ENCODE results near the gene TBC1D22A. TPM values are rescaled to one million over a fixed set of nuclear protein-coding genes. Genes with fewer than 3 reads are reported as not detected.

TBC1D22A gene, protein sequence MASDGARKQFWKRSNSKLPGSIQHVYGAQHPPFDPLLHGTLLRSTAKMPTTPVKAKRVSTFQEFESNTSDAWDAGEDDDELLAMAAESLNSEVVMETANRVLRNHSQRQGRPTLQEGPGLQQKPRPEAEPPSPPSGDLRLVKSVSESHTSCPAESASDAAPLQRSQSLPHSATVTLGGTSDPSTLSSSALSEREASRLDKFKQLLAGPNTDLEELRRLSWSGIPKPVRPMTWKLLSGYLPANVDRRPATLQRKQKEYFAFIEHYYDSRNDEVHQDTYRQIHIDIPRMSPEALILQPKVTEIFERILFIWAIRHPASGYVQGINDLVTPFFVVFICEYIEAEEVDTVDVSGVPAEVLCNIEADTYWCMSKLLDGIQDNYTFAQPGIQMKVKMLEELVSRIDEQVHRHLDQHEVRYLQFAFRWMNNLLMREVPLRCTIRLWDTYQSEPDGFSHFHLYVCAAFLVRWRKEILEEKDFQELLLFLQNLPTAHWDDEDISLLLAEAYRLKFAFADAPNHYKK
- total RNA-seq (10 to 100 TPM; 37.5 to 50.1 (median 43.4) TPM), polyA plus RNA-seq (10 to 100 TPM; 18.6 to 25.3 TPM), total RNA-seq (50.6 reads per million, percentile 71 among the genes with 10 or more reads in this experiment)

DNA sequence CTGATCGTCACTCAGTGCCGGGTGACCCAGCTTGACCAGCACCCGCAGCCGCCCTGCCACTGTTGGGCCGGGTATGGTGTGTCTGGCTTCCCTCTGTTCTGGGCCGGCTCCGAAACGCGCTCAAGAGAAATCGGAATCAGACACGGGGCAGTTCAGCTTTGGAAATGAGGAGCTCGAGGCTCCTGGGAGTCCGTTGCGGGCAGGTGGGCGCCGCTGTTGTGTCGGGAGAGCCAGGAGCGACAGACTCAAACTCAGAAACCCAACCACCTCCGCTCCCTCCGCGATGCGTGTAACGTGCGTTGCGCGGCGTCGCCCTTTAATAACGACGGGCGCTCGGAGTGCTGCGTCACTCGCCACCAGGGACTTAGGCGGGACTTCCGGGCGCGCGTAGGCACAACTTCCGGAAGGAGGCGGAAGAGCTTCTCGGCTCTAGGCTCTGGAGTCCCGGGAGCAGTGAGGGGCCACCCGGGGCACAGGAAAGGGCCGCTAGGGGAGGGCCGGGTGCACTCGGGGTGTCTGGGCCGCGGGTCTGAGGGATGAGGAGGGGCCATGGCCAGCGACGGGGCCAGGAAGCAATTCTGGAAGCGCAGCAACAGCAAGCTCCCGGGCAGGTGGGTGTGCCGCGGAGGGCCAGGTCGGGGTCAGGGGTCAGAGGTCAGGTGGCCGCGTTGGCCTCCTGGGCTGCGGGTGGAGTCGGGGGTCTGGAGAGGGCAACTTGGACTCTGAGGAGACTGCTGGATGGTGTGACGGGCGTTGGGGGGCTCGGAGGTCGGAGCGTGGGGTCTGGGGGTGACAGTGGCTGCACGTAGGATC is at the start of gene TBC1D22A:
TBC1D22A (plus strand) TSS at position 413 of the 813 bp plus-strand sequence; CDS start at position 550, 137 bp downstream.
- peaks cover 0 to 12% (median under 1%) of the 10 kb centered on the region in 5 donors for H3K36me3 Mint-ChIP-seq
- intact Hi-C loops (cut with micrococcal nuclease) = loop anchor here (1.0 kb wide), 5 partner anchors 13 to 199 kb away; partner anchors contain the start of gene CERK (in 1 of the 2)
- ATAC-seq = peak; percentile 93

DNA sequence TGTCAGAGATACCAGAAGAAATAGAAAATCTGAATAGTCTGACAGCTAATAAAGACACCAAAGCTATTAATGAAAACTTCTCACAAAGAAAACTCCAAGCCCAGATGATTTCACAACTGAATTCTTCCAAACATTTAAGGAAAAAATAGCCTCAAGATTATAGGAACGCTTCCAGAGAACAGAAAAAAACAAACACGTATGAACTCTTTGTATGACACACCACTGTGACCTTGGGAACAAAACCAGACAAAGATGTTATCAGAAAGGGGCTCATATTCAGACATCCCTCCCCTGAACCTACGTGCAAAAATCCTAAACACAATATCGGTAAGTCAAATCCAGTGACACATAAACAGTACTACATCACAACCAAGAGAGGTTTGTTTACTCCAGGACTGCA is 47.9 kb upstream of the TBC1D22A start:
- H3K4me3 Mint-ChIP-seq = no peak overlapping the region
- peak overlapping the region in 6 of 9 donors; percentile 10 to 79 (median 50) for H3K27ac Mint-ChIP-seq
- ATAC-seq (no peak), DNase-seq (no peak)
- H3K4me1 Mint-ChIP-seq = peaks cover 5 to 17% (median 9%) of the 10 kb centered on the region in 7 donors
- H3K4me3 ChIP-seq (ENCODE audit: low read length) = no peak overlapping the region
- H3K9me3 Mint-ChIP-seq = no peaks in the 10 kb centered on the region
- no peaks in the 10 kb centered on the region for H3K9me3 ChIP-seq (ENCODE audit: control insufficient read depth in 2 of 3, low read length in 3 of 3)
- no peaks in the 10 kb centered on the region for H3K4me1 ChIP-seq (ENCODE audit: control insufficient read depth in 2 of 2, insufficient read depth in 2 of 2, low read length in 2 of 2)
- CTCF ChIA-PET = interaction anchor here (0.6 kb wide), 1 partner anchor 27 kb away, joined by 3 read pairs; no protein-coding TSS in a partner anchor
- no peaks in the 10 kb centered on the region for H3K27me3 ChIP-seq (ENCODE audit: control insufficient read depth in 2 of 2, insufficient read depth in 2 of 2, low read length in 2 of 2)
- POLR2A ChIA-PET = no interaction called here
- peak overlapping the region; percentile 27 for H3K27ac ChIP-seq (ENCODE audit: low read depth, low read length)
- no peaks in the 10 kb centered on the region for H3K27me3 Mint-ChIP-seq
- H3K36me3 Mint-ChIP-seq = peaks cover 5 to 55% (median 26%) of the 10 kb centered on the region in 5 donors
- H3K36me3 ChIP-seq (ENCODE audit: control insufficient read depth in 2 of 3, insufficient read depth in 3 of 3, low read length in 3 of 3) = peaks cover 17 to 78% (median 25%) of the 10 kb centered on the region in 3 experiments
- intact Hi-C loops (cut with micrococcal nuclease) = no loop called here

More for the DNA sequence above, at the start of gene TBC1D22A:
- peak within 1 kb of the TSS; percentile 99 for H3K27ac ChIP-seq (ENCODE audit: low read depth, low read length)
- H3K4me3 ChIP-seq (ENCODE audit: low read length) = peak within 1 kb of the TSS; percentile 99
- Mint-ChIP-seq H3K27me3 (no peaks in the 10 kb centered on the region), H3K27ac (peak within 1 kb of the TSS; percentile 97 to 100 (median 100)), H3K4me1 (peaks cover 46 to 74% (median 63%) of the 10 kb centered on the region in 7 donors), H3K9me3 (peaks cover 0 to 2% (median 0%) of the 10 kb centered on the region in 11 donors), H3K4me3 (peak within 1 kb of the TSS; percentile 97 to 100 (median 99))
- ChIA-PET POLR2A (interaction anchor here (0.9 to 9.4 kb wide), 17 partner anchors 10 to 727 kb away, joined by 3 to 255 read pairs (median 6); partner anchors contain the start of gene CERK), CTCF (interaction anchor here (0.7 to 2.0 kb wide), 10 partner anchors 11 to 199 kb away, joined by 3 to 9 read pairs (median 4); no protein-coding TSS in a partner anchor)
- peaks cover 28 to 31% of the 10 kb centered on the region in 2 donors for H3K4me1 ChIP-seq (ENCODE audit: control insufficient read depth in 2 of 2, insufficient read depth in 2 of 2, low read length in 2 of 2)
- DNase-seq = peak; percentile 89 to 95 (median 93)
- peaks cover 0 to 5% (median 0%) of the 10 kb centered on the region in 3 experiments for H3K36me3 ChIP-seq (ENCODE audit: control insufficient read depth in 2 of 3, insufficient read depth in 3 of 3, low read length in 3 of 3)
- no peaks in the 10 kb centered on the region for H3K9me3 ChIP-seq (ENCODE audit: control insufficient read depth in 2 of 3, low read length in 3 of 3)
- H3K27me3 ChIP-seq (ENCODE audit: control insufficient read depth in 2 of 2, insufficient read depth in 2 of 2, low read length in 2 of 2) = no peaks in the 10 kb centered on the region

DNA sequence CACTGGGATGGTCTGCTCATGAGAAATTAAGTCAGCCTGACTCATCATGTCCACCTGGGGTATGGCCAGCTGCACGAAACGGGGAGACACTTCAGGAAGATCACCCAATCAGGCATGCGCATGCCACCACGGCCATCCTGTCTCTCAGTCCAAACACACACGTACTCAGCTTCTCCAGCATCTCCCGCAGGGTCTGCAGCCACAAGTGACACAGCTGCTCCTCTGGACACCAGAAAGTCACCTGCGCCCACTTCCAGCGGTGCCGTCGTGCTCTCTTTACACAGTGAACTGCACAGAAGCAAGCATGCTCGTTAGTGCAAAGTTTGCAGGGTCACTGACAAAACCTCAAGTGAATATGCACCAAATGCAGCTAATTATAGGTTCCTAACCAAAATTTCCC is 42.5 kb upstream of the TBC1D22A start:
- H3K4me3 Mint-ChIP-seq = no peak overlapping the region
- ChIA-PET POLR2A (interaction anchor here (1.5 kb wide), 1 partner anchor 13 kb away, joined by 3 read pairs; no protein-coding TSS in a partner anchor), CTCF (no interaction called here)
- ATAC-seq = no peak
- no peaks in the 10 kb centered on the region for H3K27me3 ChIP-seq (ENCODE audit: control insufficient read depth in 2 of 2, insufficient read depth in 2 of 2, low read length in 2 of 2)
- intact Hi-C loops (cut with micrococcal nuclease) = no loop called here
- H3K4me1 ChIP-seq (ENCODE audit: control insufficient read depth in 2 of 2, insufficient read depth in 2 of 2, low read length in 2 of 2) = no peaks in the 10 kb centered on the region
- no peaks in the 10 kb centered on the region for H3K27me3 Mint-ChIP-seq
- H3K36me3 Mint-ChIP-seq = peaks cover 6 to 51% (median 17%) of the 10 kb centered on the region in 5 donors
- peaks cover 2 to 28% (median 16%) of the 10 kb centered on the region in 7 donors for H3K4me1 Mint-ChIP-seq
- no peaks in the 10 kb centered on the region for H3K9me3 Mint-ChIP-seq
- H3K27ac Mint-ChIP-seq = peak overlapping the region in 1 of 9 donors; percentile 59
- no peak for DNase-seq
- H3K4me3 ChIP-seq (ENCODE audit: low read length) = no peak overlapping the region
- no peak overlapping the region for H3K27ac ChIP-seq (ENCODE audit: low read depth, low read length)
- H3K9me3 ChIP-seq (ENCODE audit: control insufficient read depth in 2 of 3, low read length in 3 of 3) = no peaks in the 10 kb centered on the region
- H3K36me3 ChIP-seq (ENCODE audit: control insufficient read depth in 2 of 3, insufficient read depth in 3 of 3, low read length in 3 of 3) = peaks cover 10 to 78% (median 12%) of the 10 kb centered on the region in 3 experiments

DNA sequence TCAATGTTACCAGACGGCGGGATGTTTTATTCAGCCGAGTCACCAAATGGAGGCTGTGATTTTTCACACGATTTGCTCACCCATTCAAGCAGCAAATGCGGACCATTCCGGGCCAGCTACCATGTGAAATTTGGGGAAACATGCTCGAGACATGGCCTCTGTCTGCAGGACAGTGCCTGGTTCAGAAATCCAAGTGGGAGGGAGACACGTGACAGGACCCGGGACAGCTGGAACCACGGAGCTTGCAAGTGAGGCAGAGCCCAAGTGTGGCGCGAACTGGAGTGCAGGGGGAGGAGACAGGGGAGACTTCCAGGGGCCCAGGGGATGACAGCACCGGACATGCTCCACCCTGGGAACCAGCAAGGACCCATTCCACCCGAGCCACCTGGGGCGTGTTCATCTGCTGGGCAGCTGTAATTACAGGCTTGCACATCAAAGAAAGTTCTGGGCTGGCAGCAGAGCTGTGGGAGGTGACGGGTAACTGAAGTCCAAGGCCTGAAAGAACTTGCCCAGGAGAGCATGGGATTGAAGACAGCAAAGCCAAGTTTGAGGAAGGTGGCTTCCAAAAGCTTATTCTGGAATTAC is 40.9 kb upstream of the TBC1D22A start:
- peaks cover 3 to 43% (median 14%) of the 10 kb centered on the region in 5 donors for H3K36me3 Mint-ChIP-seq
- Histone ChIP-seq H3K27me3 (ENCODE audit: control insufficient read depth in 2 of 2, insufficient read depth in 2 of 2, low read length in 2 of 2) (no peaks in the 10 kb centered on the region), H3K4me1 (ENCODE audit: control insufficient read depth in 2 of 2, insufficient read depth in 2 of 2, low read length in 2 of 2) (no peaks in the 10 kb centered on the region), H3K27ac (ENCODE audit: low read depth, low read length) (no peak overlapping the region), H3K36me3 (ENCODE audit: control insufficient read depth in 2 of 3, insufficient read depth in 3 of 3, low read length in 3 of 3) (peaks cover 10 to 86% (median 12%) of the 10 kb centered on the region in 3 experiments), H3K9me3 (ENCODE audit: control insufficient read depth in 2 of 3, low read length in 3 of 3) (no peaks in the 10 kb centered on the region), H3K4me3 (ENCODE audit: low read length) (no peak overlapping the region)
- H3K27ac Mint-ChIP-seq = peak overlapping the region in 3 of 9 donors; percentile 11 to 80 (median 57)
- H3K27me3 Mint-ChIP-seq = no peaks in the 10 kb centered on the region
- no peak overlapping the region for H3K4me3 Mint-ChIP-seq
- ATAC-seq (no peak), DNase-seq (no peak)
- H3K9me3 Mint-ChIP-seq = no peaks in the 10 kb centered on the region
- intact Hi-C loops (cut with micrococcal nuclease) = no loop called here
- POLR2A ChIA-PET = interaction anchor here (0.8 to 1.5 kb wide), 3 partner anchors 8 to 28 kb away, joined by 3 read pairs; no protein-coding TSS in a partner anchor
- CTCF ChIA-PET = interaction anchor here (0.5 to 1.0 kb wide), 3 partner anchors 39 to 253 kb away, joined by 3 to 4 read pairs (median 3); no protein-coding TSS in a partner anchor
- H3K4me1 Mint-ChIP-seq = peaks cover 2 to 27% (median 13%) of the 10 kb centered on the region in 7 donors

GRCh38 chr22:46723882-46724281 is 38.6 kb upstream of the TBC1D22A start:
- no peaks in the 10 kb centered on the region for H3K27me3 ChIP-seq (ENCODE audit: control insufficient read depth in 2 of 2, insufficient read depth in 2 of 2, low read length in 2 of 2)
- no peaks in the 10 kb centered on the region for H3K4me1 ChIP-seq (ENCODE audit: control insufficient read depth in 2 of 2, insufficient read depth in 2 of 2, low read length in 2 of 2)
- H3K4me1 Mint-ChIP-seq = peaks cover 5 to 41% (median 19%) of the 10 kb centered on the region in 7 donors
- no peak overlapping the region for H3K4me3 Mint-ChIP-seq
- H3K27ac ChIP-seq (ENCODE audit: low read depth, low read length) = no peak overlapping the region
- H3K36me3 ChIP-seq (ENCODE audit: control insufficient read depth in 2 of 3, insufficient read depth in 3 of 3, low read length in 3 of 3) = peaks cover 2 to 83% (median 7%) of the 10 kb centered on the region in 3 experiments
- H3K9me3 Mint-ChIP-seq = no peaks in the 10 kb centered on the region
- H3K27me3 Mint-ChIP-seq = no peaks in the 10 kb centered on the region
- no peak for ATAC-seq
- peaks cover 3 to 33% (median 6%) of the 10 kb centered on the region in 5 donors for H3K36me3 Mint-ChIP-seq
- intact Hi-C loops (cut with micrococcal nuclease) = no loop called here
- no peak for DNase-seq
- POLR2A ChIA-PET = no interaction called here
- no peaks in the 10 kb centered on the region for H3K9me3 ChIP-seq (ENCODE audit: control insufficient read depth in 2 of 3, low read length in 3 of 3)
- CTCF ChIA-PET = no interaction called here
- H3K4me3 ChIP-seq (ENCODE audit: low read length) = no peak overlapping the region
- H3K27ac Mint-ChIP-seq = peak overlapping the region in 4 of 9 donors; percentile 8 to 82 (median 44)

All from naive thymus-derived CD4-positive, alpha-beta T cell (primary cell).